Stimulated activated CD4-positive, alpha-beta T cell treated with anti-CD3 and anti-CD28 coated beads, Interleukin-15, amount 100 ng/mL, for 24 hours (primary cell): ENCODE results near the gene NAT9.

Source experiments
- DNase-seq: peaks from one replicate; pipeline ENCODE4 v3.0.0-alpha.2; 2020

Gene NAT9

GRCh38 chr17:74778960-74779359 is 2.8 kb upstream of the NAT9 start:
- DNase-seq, result no peak

DNA sequence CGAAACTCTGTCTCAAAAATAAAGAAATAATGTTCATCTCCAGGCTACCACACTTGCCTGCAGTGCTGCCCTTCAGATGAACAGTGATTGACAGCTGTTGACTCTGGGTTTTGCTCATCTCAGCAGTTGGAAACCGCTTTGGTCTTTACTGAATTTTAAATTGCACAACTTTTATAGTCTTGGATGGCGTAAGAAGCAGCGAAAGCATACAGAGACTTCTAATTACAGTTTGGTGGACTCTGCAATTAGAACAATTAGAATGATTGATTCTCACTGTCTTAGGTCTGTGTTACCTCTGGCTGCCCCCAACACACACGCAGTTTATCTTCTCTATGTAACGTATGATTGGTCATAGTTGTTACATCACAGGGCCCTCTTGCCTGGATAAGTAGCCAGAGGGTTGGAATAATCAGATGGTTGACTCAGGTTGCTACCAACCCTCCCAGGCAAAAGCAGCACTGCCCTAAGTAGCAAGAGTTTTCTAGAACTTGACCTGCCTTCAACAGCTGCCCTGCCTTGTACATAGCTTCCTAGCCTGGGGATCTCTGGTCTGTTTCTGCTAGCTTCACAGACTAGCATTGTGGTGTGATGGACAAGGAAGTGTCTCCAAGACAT is 1.9 kb upstream of the NAT9 start:
- no peak for DNase-seq

DNA sequence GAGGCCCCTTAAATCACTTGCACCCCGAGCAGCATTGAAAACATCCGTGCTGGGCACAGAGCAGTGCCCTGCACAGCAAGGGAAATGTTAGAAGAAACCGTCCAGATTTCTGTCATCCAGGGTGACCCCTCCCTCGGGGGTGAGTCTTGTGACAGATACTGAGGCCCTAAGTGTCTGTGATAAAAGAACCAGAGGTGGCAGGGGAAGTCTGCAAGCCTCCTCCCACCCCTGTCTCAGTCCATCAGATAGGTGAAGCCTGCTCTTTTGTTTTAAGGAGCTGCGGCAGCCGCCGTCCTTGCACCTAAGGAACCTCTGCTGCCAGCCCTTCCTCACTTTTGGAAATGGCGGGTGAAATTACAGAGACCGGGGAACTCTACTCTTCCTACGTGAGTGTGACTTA is 845 bp upstream of the NAT9 start:
- DNase-seq, result no peak

DNA sequence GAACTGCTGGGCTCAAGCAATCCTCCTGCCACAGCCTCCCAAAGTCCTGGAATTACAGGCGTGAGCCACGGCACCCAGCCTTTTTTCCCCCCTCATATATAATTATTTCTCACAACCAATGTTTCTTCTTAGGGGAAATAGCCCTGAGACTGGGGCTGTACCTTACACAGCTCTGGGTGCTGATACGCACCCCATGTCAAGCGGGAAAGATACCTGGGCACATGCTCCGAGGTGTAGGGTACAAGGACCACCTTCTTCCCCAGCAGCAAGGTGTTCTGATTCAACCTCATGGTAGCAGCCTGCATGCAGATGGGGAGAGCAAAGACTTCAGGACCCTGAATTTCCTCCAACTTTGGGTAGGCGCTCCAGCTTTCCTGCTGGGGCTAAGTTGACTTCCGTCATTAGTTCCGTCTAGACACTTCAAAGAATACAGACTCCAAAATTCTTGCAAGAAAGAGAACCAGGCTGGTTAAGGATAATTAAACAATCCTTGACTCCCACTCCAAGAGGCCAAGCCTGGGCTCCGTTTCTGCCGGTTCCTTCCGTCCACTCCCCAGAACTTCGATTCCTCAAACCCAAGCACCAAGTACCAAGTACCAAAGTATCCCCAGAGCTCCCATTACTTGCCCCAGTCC is 619 bp downstream of the NAT9 start:
- DNase-seq, result no peak

DNA sequence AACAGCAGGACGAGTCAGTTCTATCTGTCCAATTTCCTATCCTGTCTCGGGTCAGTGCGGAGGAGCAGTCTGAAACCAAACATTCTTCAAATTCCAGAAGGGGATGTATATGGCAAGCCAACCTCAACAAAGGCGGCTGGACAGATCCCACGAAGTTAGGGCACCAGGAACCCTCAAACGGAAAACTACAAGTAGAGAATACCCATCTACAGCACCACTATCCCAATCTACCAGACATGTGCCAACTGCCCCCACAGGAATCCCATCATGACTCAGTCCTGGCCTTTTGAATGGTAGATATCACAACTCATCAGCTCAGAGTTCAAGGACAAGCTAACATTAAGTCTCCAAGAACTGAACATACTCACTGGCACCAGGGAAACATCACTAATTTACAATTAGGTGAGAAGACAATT is 2.3 kb downstream of the NAT9 start:
- DNase-seq, result no peak

DNA sequence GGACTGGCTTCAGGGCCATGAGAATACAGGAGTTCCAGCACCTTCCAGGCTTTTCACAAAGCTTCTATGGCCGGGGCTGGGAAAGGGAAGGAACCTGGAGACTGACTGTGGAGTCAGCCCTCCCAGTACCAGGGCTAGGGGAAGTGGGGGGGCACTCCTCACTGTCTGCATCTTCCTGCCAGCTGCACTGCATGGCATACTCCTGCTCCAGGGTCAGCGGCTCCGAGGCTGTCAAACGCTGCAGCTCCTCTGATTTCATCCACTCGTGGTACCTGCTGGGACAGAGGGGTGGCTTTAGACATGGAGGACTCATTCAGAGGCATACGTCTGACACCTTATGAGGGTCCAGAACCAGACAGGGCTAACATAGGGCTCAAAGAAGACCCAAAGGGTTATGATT is 2.7 kb downstream of the NAT9 start:
- no peak for DNase-seq

- no peak for DNase-seq
Measured at GRCh38 chr17:74772053-74772452, 4.1 kb downstream of the NAT9 start.

- DNase-seq, result no peak
Measured at GRCh38 chr17:74771319-74771914, 4.7 kb downstream of the NAT9 start.

DNA sequence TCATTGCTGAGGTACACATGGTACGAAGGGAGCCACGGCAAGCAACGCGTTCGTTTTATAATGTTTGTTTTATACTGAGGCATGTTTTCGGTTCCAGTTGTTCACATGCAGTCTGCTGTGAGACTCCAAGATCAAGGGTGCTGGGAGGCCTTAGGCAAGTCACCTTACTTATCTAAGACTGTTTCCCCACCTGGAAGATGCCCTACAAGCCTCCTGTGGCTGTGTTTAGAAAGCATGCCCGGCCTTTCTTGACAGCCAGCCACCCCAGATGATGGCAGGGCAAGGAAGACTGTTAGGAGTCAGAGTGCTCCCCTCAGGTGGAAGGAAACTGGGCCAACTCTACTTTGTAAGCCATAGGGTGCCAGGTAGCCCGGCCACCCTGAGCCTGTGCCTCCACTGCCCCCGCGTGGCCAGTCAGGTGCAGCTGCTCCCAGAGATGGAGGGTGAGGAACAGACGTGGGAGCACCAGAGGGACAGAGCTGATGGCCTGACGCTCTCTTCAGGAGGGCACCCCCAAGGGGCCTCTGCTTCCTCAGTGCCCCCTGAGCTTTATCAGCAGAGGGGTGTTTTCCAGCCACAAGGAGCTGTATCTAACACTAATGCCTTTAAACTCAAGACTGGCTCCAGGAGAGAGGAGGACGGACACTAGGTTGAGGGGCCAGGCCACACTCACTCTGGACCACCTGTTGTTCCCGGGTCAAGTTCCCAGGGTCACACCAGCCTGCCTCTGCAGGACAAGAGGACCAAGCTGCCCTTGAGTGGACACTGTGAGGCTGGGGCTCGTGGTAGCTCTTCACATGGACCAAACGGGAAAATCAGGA is 5.4 kb downstream of the NAT9 start:
- DNase-seq, result peak; percentile 78

GRCh38 chr17:74769856-74770497 is 6.2 kb downstream of the NAT9 start:
- DNase-seq, result no peak

- DNase-seq, result no peak
Measured at GRCh38 chr17:74769266-74769855, 6.8 kb downstream of the NAT9 start.

DNA sequence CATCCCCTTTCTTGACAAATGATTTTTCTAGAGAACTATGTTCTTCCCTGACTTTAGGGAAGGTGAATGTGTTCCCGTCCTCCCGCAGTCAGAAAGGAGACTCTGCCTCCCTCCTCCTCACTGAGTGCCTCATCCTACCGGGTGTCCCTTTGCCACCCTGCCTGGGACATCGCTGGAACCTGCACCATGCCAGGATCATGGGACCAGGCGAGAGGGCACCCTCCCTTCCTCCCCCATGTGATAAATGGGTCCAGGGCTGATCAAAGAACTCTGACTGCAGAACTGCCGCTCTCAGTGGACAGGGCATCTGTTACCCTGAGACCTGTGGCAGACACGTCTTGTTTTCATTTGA is 7.4 kb downstream of the NAT9 start:
- DNase-seq, result no peak

DNA sequence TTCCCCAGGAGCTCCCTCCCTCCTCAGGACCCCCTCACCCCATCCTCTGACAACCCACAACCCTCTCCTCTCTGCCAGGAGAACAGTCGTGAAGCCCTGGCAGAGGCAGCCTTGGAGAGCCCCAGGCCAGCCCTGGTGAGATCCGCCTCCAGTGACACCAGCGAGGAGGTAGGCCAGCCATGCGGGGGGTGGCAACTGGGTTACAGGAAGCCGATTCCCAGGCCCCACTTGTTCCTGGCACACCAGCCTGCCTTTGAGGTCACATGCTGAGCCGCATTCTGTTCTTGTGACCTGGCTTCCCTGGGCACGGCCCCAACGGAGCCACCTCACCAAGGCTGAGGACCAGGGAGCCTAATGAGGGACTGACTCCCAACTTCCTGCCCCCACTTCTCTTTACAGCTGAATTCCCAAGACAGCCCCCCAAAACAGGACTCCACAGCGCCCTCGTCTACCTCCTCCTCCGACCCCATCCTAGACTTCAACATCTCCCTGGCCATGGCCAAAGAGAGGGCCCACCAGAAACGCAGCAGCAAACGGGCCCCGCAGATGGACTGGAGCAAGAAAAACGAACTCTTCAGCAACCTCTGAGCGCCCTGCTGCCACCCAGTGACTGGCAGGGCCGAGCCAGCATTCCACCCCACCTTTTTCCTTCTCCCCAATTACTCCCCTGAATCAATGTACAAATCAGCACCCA is 7.9 kb downstream of the NAT9 start:
- DNase-seq, result no peak

GRCh38 chr17:74767111-74767516 is 9.0 kb downstream of the NAT9 start:
- no peak for DNase-seq

- DNase-seq, result no peak
Measured at GRCh38 chr17:74766413-74766812, 9.7 kb downstream of the NAT9 start.

DNA sequence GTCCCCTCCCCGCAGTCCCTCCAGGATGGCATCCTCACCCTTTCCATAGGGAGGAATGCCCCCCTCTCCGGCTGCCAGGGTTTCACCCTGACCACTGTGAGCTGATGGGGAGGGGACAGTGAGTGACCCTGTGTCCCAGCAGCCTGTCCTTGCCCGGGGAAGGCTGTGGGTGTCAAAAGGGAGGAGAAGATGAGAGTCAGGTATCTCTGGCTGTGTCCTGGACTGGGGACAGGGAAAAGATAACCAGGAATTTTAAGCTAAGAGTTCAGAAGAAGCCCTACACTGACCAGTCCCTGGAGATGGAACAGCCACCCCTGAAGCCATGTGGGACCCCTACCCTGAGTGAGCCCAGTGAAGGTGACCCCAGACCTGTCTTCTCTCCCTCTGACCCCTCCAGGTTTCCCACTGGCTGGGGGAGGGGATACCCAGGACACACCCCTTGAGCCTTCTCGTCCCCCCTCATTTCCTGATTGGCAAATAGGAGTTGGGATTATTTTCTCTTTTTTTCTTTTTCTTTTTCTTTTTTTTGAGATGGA is 11.3 kb downstream of the NAT9 start:
- no peak for DNase-seq

DNA sequence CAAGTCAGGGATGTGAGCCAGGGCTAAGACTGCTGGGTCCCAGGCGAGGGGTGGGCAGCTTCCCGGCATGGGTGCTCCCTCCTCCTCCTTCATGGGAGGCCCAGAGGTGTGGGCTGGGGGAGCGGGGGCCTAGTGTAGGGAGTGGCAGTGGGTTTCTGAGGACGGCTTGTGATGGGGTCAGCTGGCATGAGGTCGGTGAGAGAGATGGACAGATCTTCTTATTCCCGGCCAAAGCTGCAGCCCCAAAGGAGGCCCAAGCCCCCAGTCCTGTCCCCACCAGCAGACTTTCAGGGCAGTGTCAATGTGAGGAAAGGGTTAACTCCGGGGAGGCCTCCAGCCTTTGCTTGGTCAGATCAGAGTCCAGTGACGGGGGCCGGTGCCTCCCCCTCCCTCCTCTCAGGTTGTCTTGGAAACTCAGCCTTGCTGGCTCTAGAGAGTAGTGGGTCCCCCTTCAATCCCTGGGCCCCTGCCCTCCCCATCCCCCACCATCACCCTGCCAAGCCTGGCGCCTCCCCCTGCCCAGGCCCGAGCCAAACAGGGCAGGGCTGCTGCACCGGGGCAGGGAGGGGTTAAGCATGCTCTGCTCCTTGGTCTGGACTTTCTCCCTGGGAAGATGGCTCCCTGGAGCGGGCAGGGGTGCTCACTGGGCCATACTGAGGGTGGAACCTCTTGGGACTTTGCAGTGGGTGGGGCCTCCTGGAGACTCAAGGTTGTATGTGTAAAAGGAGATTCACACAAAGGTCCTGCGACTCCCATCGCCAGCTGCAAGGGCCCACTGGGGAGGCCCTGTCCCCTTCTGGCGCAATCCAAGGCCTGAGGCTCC is 12.4 kb downstream of the NAT9 start:
- DNase-seq, result no peak

DNA sequence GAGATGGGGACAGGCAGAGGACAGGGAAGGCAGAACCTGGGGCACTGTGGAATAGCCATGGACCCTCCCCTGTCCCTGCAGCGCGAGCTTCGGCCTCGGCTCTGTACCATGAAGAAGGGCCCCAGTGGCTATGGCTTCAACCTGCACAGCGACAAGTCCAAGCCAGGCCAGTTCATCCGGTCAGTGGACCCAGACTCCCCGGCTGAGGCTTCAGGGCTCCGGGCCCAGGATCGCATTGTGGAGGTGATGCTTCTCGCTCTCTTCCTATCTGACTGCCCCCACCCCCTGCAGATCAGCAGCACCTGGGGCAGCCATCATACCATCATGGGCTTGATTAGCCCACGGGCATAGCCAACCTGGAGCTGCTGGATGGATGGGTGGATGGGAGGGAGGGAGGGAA is 14.2 kb downstream of the NAT9 start:
- DNase-seq, result no peak

DNA sequence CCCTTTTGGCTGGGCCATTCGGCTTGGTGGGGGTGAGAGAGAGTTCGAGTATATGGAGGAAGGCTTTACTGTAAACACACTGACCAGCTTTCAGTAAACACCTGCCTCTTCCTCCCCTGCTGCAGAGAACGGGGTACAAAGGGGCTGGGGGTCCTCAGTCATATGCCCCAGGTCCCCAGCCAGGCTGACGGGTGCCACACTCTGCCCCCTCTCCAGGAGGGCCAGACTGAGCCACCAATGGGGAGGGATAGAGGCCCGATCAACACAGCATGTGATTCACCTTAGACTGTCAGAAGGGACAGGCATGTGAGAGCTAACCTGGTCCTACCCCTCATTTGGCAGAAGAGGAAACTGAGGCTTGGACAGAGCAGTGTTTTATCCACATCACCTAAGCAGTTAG is 14.7 kb downstream of the NAT9 start:
- no peak for DNase-seq

GRCh38 chr17:74760404-74761105 is 15.6 kb downstream of the NAT9 start:
- DNase-seq, result no peak

DNA sequence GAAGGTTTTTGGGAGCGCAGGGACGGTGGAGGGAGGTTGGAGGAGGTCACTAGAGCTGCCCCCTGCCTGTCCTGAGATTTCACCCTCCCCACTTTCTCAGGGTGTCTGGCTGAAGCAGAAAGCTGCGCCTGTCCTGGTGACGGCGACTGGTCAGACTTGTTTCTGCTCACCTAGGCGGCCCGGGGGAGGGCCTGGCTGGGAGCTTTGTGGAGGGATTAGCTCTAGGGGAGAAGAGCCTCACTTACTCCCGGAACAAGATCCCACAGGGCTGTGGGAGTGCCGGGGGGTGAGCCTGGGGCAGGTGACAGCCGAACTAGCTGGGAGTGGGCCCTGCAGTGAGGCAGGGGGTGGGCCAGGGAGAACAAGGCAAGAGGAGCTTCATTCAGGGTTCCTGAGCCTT is 16.2 kb downstream of the NAT9 start:
- DNase-seq, result no peak
